Pulmonary artery endothelial cell (primary cell): Measurements from ENCODE around the gene LIMCH1. TPM values are rescaled to one million over a fixed set of nuclear protein-coding genes. Genes with fewer than 3 reads are reported as not detected.
"Not testable (repeated sequence)": the region's sequence is repeated elsewhere in the genome, so short reads cannot be mapped to it uniquely, and the experiment has no call there.

Experiments
- DNase-seq: peaks from one replicate; pipeline ENCODE4 v3.0.0-alpha.2; 2011; ENCODE audit warnings: low read depth, low spot score
- total RNA-seq: library from RNA; depleted of rRNA; stranded (reverse); fragments of >200 nt; gene quantifications from 2 replicates; pipeline ENCODE4 v1.2.3, GENCODE V29; 2014

Gene LIMCH1
- total RNA-seq, 1 donor from 2014 or later: 24.1 TPM

- DNase-seq: no peak
Observed at GRCh38 chr4:41640906-41641305, 102.9 kb downstream of the LIMCH1 start.

GRCh38 chr4:41642746-41643145, 104.8 kb downstream of the LIMCH1 start:
- not testable (repeated sequence) for DNase-seq

GRCh38 chr4:41643331-41643730, 105.4 kb downstream of the LIMCH1 start:
- DNase-seq: no peak

- peak; percentile 19 for DNase-seq
Observed at GRCh38 chr4:41644288-41644914, 106.4 kb downstream of the LIMCH1 start.

- no peak for DNase-seq
Observed at GRCh38 chr4:41644915-41645295, 106.9 kb downstream of the LIMCH1 start.

DNA sequence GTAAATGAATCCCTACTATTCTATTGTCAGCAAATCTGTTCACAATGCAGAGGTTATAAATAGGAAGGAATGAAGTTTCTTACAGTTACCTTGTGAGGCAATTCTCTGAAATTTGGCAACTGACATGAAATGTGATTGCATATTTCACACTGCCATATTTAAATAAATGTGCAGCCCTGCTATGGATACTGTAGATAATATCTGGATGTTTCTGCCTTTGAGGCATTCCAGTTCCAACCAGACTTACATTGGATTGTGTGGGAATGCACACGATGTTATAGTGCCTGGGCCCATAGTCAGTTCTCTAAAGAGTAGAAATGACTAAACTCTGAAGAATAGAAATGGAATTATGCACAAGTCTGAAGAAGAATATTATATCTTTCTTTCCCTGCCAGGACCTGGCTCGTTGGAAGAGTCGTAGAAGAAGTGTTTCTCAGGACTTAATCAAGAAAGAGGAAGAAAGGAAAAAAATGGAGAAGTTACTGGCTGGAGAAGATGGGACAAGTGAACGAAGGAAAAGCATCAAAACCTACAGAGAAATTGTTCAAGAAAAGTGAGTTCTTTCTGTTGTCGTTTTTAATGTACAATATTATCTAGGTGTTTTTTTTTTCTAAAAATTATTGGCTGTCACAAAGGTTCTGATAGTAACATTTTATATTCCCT, 107.9 kb downstream of the LIMCH1 start:
- no peak for DNase-seq

- no peak for DNase-seq
Observed at GRCh38 chr4:41646862-41647261, 108.9 kb downstream of the LIMCH1 start.

GRCh38 chr4:41647383-41647782, 109.4 kb downstream of the LIMCH1 start:
- no peak for DNase-seq

DNA sequence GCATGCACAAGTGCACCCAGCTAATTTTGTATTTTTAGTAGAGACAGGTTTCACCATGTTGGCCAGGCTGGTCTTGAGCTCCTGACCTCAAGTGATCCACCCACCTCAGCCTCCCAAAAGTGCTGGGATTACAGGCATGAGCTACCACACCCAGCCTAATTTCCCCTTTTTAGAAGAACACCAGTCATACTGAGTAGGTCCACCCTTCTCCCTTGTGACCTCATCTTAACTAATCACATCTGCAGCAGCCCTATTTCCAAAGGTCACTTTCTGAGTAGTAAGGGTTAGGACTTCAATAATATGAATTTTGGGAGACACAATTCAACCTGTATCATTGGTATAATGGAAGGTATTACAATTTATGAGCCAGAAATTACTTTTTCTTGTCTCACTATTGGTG, 113.2 kb downstream of the LIMCH1 start:
- not testable (repeated sequence) for DNase-seq

DNA sequence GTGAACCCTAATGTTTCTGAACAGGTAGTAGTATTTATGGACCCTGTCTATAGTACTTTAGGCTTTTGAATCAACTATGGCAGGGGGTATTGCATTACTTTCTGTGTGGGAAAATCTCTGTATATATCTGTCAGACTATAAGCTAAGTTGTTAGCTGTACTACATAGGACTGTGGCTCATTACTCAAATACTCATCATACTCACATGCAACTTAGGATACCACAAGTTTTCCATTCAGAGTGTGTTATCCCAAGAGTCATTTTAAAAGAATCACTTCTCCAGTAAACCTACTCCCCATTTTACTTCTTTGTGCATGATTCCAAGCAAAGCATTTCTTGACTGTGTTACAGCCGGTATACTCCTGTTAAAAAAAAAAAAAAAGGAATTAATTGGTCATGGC, 115.0 kb downstream of the LIMCH1 start:
- no peak for DNase-seq

DNA sequence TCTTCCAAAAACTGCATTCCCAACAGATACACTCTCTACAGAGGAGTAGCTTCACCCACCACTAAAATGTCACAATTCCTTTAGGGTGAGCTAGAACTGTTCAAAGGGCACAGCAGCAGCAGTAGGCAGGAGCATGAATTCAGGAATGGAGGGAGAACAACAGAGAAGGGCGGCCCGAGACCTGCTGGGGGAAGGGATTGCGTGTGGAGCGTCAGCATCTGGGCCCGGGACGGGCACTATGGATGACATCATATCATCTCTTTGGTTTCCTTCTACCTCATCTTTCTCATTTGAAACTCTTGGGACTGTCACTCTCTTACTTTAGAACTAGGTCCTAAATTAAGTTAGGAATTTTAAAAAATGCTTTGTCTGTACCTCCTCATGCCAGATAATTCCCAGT, 115.6 kb downstream of the LIMCH1 start:
- no peak for DNase-seq

GRCh38 chr4:41655177-41655576, 117.2 kb downstream of the LIMCH1 start:
- DNase-seq: no peak

- no peak for DNase-seq
Observed at GRCh38 chr4:41656106-41656505, 118.1 kb downstream of the LIMCH1 start.

- DNase-seq: no peak
Observed at GRCh38 chr4:41656572-41657520, 118.9 kb downstream of the LIMCH1 start.

DNA sequence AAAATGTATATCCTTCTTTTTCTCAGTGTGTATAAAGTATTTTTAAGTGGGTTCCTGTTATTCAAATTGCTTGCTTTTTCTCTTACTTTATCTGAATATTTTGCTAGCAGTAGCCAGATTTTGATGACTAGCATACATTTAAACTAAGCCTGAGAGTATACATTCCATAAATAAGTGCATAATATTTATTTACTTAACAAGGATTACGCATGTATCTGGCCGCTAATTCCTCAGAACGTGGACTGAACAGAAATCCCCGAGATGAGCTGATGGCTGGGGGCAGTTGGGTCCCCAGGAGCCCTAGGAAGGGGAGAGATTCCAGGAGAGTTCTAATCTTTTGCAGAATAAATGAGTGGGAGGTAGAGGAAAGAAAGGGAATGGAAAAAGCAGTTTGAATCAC, 119.6 kb downstream of the LIMCH1 start:
- DNase-seq: no peak

- DNase-seq: no peak
Observed at GRCh38 chr4:41658163-41658562, 120.2 kb downstream of the LIMCH1 start.

DNA sequence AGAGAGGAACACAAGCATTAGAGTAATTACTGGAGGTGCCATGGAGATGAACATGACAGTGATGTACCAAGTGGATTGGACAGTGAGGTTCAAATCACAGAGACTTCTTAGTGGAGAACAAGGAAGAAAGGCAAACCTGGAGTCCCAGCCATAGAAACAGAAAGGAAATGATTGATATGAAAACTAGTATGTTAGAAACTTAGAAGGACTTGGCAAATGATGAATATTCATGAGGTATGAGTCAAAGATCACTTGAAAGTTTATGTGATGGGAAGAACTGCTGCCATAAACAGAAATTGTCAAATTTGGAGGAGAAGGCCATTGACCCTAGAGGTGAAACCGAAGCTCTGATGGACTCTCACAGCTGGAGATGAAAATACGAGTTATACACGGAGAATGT, 122.4 kb downstream of the LIMCH1 start:
- no peak for DNase-seq

DNA sequence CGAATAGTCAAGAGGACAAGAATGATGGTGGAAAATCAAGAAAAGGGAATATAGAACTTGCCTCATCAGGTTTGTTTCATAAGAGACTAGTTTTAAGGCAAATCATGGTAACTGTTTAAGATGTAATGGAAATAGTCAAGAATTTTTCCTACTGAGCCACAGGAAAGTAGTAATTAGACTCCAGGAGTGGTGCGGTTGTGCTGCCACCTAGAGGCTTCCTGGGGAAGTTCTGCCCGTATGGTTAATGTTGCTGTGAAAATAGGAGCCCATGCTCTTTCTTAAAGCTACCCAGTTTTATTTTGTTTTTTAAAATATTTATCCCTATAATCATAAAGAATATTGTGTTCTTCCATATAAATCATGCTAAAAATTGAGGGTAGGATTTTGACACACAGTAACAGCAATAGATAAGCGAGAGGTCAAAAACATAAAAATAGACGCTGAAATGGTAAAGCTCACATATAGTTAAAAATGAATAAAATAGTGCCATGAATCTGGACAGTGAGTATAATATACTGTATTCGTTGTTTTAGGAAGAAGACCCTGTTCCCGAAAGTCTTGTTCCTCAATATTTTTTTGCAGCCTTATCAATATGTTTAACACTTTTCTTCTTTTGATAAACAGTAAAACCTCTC, 123.6 kb downstream of the LIMCH1 start:
- DNase-seq: peak; percentile 10

GRCh38 chr4:41665636-41666207, 127.8 kb downstream of the LIMCH1 start:
- DNase-seq: no peak

- no peak for DNase-seq
Observed at GRCh38 chr4:41668024-41668423, 130.1 kb downstream of the LIMCH1 start.

GRCh38 chr4:41670530-41670929, 132.6 kb downstream of the LIMCH1 start:
- DNase-seq: no peak
